GM21723 (cell line): ENCODE data around the gene SOX1.

Source experiments
- ATAC-seq: cut with Tn5 transposase; IDR thresholded peaks from one replicate; pipeline ENCODE4 v1.9.1; 2021; ENCODE audit warnings: mild to moderate bottlenecking, moderate library complexity; ENCODE audit not compliant: unreplicated experiment

Gene SOX1

GRCh38 chr13:112067116-112067741 lies at the start of gene SOX1:
Gene SOX1, plus strand, starts transcription at chr13:112067149. Its CDS starts 510 bp downstream, at chr13:112067659.
- no peak for ATAC-seq

GRCh38 chr13:112024577-112024976 lies 42.4 kb upstream of the SOX1 start:
- ATAC-seq: no peak

GRCh38 chr13:112027250-112027649 lies 39.7 kb upstream of the SOX1 start:
- no peak for ATAC-seq

GRCh38 chr13:112028481-112028880 lies 38.5 kb upstream of the SOX1 start:
- no peak for ATAC-seq

- no peak for ATAC-seq
Observed at GRCh38 chr13:112029143-112029542, 37.8 kb upstream of the SOX1 start.

GRCh38 chr13:112032186-112032993 lies 34.6 kb upstream of the SOX1 start:
- ATAC-seq: no peak

- no peak for ATAC-seq
Observed at GRCh38 chr13:112034231-112034630, 32.7 kb upstream of the SOX1 start.

GRCh38 chr13:112034846-112035245 lies 32.1 kb upstream of the SOX1 start:
- no peak for ATAC-seq

- ATAC-seq: no peak
Observed at GRCh38 chr13:112042496-112042895, 24.5 kb upstream of the SOX1 start.

- no peak for ATAC-seq
Observed at GRCh38 chr13:112052213-112052612, 14.7 kb upstream of the SOX1 start.

GRCh38 chr13:112053167-112053743 lies 13.7 kb upstream of the SOX1 start:
- ATAC-seq: no peak

GRCh38 chr13:112053744-112054615 lies 13.0 kb upstream of the SOX1 start:
- ATAC-seq: no peak

- ATAC-seq: no peak
Observed at GRCh38 chr13:112054616-112055015, 12.3 kb upstream of the SOX1 start.

GRCh38 chr13:112055036-112055914 lies 11.7 kb upstream of the SOX1 start:
- ATAC-seq: no peak

- ATAC-seq: no peak
Observed at GRCh38 chr13:112055915-112056269, 11.1 kb upstream of the SOX1 start.

- ATAC-seq: no peak
Observed at GRCh38 chr13:112056284-112056727, 10.6 kb upstream of the SOX1 start.

GRCh38 chr13:112056739-112057438 lies 10.1 kb upstream of the SOX1 start:
- no peak for ATAC-seq

- ATAC-seq: no peak
Observed at GRCh38 chr13:112057439-112057735, 9.6 kb upstream of the SOX1 start.

GRCh38 chr13:112057736-112058518 lies 9.0 kb upstream of the SOX1 start:
- ATAC-seq: no peak
